Transverse colon (tissue), 4 donors: ENCODE results near the gene SHISA9.

ENCODE experiments used
- CTCF ChIP-seq, 5 experiments: fragments of 200-600 bp in 3 of 5; fragments of 450-650 bp in 2 of 5; sonication (generic) in 3 of 5; IDR thresholded peaks; 1 replicate in 2 of 5; 2 replicates in 3 of 5; pipeline ENCODE4 v1.5.1; 2016 to 2017; ENCODE audit warnings: antibody characterized with exemption in 5 of 5, inconsistent platforms in 3 of 5, mild to moderate bottlenecking in 2 of 5, moderate library complexity in 1 of 5
- POLR2AphosphoS5 ChIP-seq, 3 donors: sonication (generic); formaldehyde crosslinking; IDR thresholded peaks; one replicate each; pipeline ENCODE4 v1.6.1; 2016; ENCODE audit warnings: antibody characterized with exemption in 3 of 3

GRCh38 chr16:12917653-12918052, 16.3 kb downstream of the SHISA9 start:
- no peak for TF ChIP-seq POLR2AphosphoS5 (IDR thresholded peaks at IDR 0.05)
- TF ChIP-seq CTCF (IDR thresholded peaks at IDR 0.05): no peak
